ENCODE results near the gene VARS1. TPM values are rescaled to one million over a fixed set of nuclear protein-coding genes. Genes with fewer than 3 reads are reported as not detected.

VARS1 gene
- total RNA-seq, 2 experiments from 2014 or later: 150 to 153 TPM

DNA sequence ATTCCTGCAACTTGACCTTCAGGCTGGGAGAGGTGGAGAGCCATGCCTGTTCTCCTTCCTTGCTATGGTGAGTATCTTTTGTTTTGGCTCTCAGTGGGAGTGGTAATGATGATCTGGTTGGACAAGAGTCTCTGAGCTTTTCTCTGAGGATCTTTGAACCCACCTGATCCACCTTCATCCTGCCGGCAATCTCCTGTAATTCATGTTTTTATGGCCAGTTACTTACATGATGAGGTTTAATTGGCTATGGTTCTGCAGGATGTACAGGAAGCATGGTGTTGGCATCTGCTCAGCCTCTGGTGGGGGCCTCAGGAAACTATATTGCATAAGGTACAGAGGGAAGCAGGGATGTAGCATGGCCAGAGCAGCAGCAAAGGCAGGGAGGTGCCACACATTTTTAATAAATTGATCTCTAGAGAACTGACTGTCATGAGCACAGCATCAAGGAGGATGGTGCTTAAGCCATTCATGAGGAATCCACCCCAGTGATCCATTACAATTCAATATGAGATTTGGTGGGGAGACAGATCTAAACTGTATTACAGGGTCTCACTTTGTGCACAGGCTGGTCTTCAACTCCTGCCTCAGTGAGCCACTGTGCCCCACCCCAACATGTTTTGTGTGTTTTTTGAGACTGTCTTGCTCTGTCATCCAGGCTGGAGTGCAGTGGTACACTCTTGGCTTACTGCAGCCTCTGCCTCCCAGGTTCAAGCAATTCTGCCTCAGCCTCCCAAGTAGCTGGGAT is 42.0 kb upstream of the VARS1 start:
- no peak for DNase-seq
- TF ChIP-seq, protein P1, sequence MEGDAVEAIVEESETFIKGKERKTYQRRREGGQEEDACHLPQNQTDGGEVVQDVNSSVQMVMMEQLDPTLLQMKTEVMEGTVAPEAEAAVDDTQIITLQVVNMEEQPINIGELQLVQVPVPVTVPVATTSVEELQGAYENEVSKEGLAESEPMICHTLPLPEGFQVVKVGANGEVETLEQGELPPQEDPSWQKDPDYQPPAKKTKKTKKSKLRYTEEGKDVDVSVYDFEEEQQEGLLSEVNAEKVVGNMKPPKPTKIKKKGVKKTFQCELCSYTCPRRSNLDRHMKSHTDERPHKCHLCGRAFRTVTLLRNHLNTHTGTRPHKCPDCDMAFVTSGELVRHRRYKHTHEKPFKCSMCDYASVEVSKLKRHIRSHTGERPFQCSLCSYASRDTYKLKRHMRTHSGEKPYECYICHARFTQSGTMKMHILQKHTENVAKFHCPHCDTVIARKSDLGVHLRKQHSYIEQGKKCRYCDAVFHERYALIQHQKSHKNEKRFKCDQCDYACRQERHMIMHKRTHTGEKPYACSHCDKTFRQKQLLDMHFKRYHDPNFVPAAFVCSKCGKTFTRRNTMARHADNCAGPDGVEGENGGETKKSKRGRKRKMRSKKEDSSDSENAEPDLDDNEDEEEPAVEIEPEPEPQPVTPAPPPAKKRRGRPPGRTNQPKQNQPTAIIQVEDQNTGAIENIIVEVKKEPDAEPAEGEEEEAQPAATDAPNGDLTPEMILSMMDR (IDR thresholded peaks at IDR 0.05): no peak
- Mint-ChIP-seq H3K36me3 (ENCODE audit: low read depth) (peaks cover 63% of the 10 kb centered on the region), H3K27ac (peak overlapping the region; percentile 95), H3K9me3 (no peaks in the 10 kb centered on the region), H3K4me3 (peak overlapping the region; percentile 92), H3K27me3 (no peaks in the 10 kb centered on the region), H3K4me1 (ENCODE audit: low read depth) (peaks cover 26% of the 10 kb centered on the region)
- CTCF ChIA-PET: interaction anchor here (0.7 to 2.3 kb wide), 3 partner anchors 8 to 51 kb away, joined by 3 to 6 read pairs (median 3); partner anchors contain the start of gene NEU1
- intact Hi-C loops (cut with micrococcal nuclease): loop anchor here (2.0 to 10.0 kb wide), 2 partner anchors 23 to 173 kb away; partner anchors contain the start of genes C6orf47, CSNK2B, GPANK1 and LY6G5B
- POLR2A ChIA-PET: interaction anchor here (0.8 to 7.0 kb wide), 12 partner anchors 9 to 185 kb away, joined by 3 to 42 read pairs (median 4); partner anchors contain the start of genes BAG6, CSNK2B, GPANK1 and HSPA1A
- no peak for ATAC-seq

DNA sequence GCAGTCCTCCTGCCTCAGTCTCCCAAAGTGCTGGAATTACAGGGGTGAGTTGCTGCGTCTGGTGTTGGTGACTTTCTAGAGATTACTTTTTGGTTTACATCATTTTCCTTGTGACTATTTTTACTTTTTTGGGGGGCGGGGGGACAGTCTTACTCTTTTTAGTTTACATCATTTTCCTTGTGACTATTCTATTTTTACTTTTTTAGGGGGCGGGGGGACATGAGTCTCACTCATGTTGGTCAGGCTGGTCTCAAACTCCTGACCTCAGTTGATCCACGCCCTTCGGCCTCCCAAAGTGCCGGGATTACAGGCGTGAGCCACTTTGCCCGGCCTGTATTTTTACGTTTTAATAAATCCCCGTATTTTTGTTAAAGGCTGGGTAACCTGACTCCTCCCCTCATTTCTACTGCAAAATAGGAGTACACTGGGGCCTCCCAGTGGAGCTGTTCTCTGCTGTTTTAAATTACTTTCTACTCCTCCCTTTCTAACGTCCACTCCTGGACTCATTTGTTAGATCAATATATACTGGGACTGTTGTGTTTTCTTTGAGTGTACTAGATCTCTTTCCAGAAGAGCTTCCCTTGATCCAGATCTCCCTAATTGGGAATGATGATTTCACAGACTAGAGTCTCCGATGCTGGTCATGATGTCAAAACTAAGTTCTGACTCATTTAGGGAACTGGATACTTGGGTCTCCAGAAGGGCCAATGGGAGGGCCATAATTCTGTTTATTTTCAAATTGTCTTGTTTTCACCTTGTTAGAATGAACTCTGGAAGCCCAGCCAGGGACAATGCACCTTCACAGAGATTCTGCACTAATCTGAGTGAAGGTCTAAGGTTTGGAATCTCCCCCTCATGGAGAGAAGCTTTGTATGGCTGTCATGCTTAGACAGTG is 41.2 kb upstream of the VARS1 start:
- Mint-ChIP-seq H3K9me3 (no peaks in the 10 kb centered on the region), H3K36me3 (ENCODE audit: low read depth) (peaks cover 63% of the 10 kb centered on the region), H3K4me1 (ENCODE audit: low read depth) (peaks cover 27% of the 10 kb centered on the region), H3K4me3 (peak overlapping the region; percentile 92), H3K27me3 (no peaks in the 10 kb centered on the region), H3K27ac (peak overlapping the region; percentile 95)
- ChIA-PET POLR2A (interaction anchor here (0.8 to 7.0 kb wide), 19 partner anchors 9 to 184 kb away, joined by 3 to 42 read pairs (median 4); partner anchors contain the start of genes ABHD16A, BAG6, CSNK2B and EHMT2), CTCF (interaction anchor here (0.7 to 2.3 kb wide), 3 partner anchors 10 to 51 kb away, joined by 3 to 6 read pairs (median 3); partner anchors contain the start of gene NEU1)
- TF ChIP-seq, protein P1 (IDR thresholded peaks at IDR 0.05): no peak
- ATAC-seq (no peak), DNase-seq (no peak)
- intact Hi-C loops (cut with micrococcal nuclease): loop anchor here (10.0 kb wide), 1 partner anchor 172 kb away; the partner anchor contains the start of genes C6orf47, CSNK2B, GPANK1 and LY6G5B

DNA sequence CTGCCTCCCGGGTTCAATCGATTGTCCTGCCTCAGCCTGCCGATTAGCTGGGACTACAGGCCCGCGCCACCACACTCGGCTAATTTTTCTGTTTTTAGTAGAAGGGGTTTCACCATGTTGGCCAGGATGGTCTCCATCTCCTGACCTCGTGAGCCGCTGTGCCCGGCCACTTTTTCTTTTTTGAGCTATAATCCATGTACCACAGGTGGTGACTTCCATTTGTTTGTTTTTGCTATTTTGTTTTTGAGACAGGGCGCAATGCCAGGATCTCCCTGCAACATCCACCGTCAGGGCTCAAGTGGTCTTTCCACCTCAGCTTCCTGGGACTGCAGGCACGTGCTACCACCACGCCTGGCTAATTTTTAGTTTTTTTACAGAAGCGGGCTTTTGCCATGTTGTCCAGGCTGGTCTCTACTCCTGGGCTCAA is 40.5 kb upstream of the VARS1 start:
- H3K4me1 Mint-ChIP-seq (ENCODE audit: low read depth): peaks cover 30% of the 10 kb centered on the region
- POLR2A ChIA-PET: interaction anchor here (0.9 to 7.0 kb wide), 13 partner anchors 10 to 184 kb away, joined by 3 to 42 read pairs (median 6); partner anchors contain the start of genes ABHD16A, BAG6, EHMT2 and HSPA1A
- intact Hi-C loops (cut with micrococcal nuclease): loop anchor here (10.0 kb wide), 1 partner anchor 171 kb away; the partner anchor contains the start of genes C6orf47, CSNK2B, GPANK1 and LY6G5B
- no peak for ATAC-seq
- H3K36me3 Mint-ChIP-seq (ENCODE audit: low read depth): peaks cover 60% of the 10 kb centered on the region
- H3K27ac Mint-ChIP-seq: peak overlapping the region; percentile 95
- H3K4me3 Mint-ChIP-seq: peak overlapping the region; percentile 92
- H3K9me3 Mint-ChIP-seq: no peaks in the 10 kb centered on the region
- no peak for DNase-seq
- CTCF ChIA-PET: interaction anchor here (1.2 to 2.3 kb wide), 3 partner anchors 10 to 98 kb away, joined by 3 to 6 read pairs (median 4); partner anchors contain the start of gene NEU1
- TF ChIP-seq, protein P1 (IDR thresholded peaks at IDR 0.05): no peak
- H3K27me3 Mint-ChIP-seq: no peaks in the 10 kb centered on the region

DNA sequence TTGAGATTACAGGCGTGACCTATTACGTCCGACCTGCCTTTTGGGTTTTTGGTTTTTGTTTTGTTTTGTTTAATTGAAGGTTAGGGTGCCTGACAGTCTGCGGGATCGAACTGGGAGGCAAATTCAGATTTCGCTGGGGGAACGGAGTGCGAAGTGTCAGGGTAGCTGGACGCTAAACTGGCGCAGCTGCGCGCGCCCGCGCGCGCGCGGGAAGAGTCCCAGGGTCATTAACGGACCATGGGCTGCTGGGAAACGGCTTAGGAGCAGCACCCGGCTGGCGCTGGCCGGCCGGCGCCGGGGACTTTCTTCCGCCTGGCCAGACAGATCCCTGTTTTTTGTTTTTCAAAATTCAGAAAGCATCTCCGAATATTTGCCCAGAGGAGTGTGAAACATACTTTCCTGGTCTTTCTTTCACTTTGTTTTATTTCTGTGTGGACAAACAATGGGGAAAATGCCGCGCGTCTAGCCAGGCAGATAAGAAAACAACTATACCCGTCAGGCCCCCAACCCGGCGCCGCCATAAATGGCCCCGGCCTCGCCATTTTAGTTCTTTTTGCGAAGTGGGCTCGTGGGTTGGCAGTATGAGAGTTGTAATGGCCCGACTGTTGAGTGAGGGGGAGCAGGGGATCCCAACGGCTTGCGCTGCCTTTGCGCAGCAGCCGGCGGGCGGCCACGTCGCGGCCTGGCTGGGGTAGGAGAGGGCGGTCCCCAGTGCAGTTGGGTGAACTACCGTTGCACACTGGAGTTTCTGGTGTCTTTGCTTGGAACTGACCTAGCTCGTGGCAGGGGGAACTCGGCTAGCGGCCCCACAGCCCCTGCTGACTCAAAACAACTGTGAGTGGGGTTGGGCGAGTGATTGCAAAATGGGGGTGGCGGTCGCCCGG is 39.1 kb upstream of the VARS1 start:
- no peaks in the 10 kb centered on the region for H3K27me3 Mint-ChIP-seq

More for the DNA sequence above, 39.1 kb upstream of the VARS1 start:
- no peaks in the 10 kb centered on the region for H3K9me3 Mint-ChIP-seq
- ChIA-PET POLR2A (interaction anchor here (0.6 to 7.0 kb wide), 17 partner anchors 8 to 293 kb away, joined by 3 to 42 read pairs (median 6); partner anchors contain the start of genes ABHD16A, BAG6, DDX39B and DXO), CTCF (interaction anchor here (1.3 kb wide), 1 partner anchor 97 kb away, joined by 4 read pairs; no protein-coding TSS in a partner anchor)
- peaks cover 57% of the 10 kb centered on the region for H3K36me3 Mint-ChIP-seq (ENCODE audit: low read depth)
- DNase-seq: peak; percentile 84
- peaks cover 30% of the 10 kb centered on the region for H3K4me1 Mint-ChIP-seq (ENCODE audit: low read depth)
- ATAC-seq: peak; percentile 70
- intact Hi-C loops (cut with micrococcal nuclease): loop anchor here (5.0 to 10.0 kb wide), 2 partner anchors 97 to 170 kb away; partner anchors contain the start of genes C6orf47, CLIC1, CSNK2B and GPANK1
- peak overlapping the region; percentile 95 for H3K27ac Mint-ChIP-seq
- H3K4me3 Mint-ChIP-seq: peak overlapping the region; percentile 92
- TF ChIP-seq, protein P1 (IDR thresholded peaks at IDR 0.05): no peak
